HPDE6-E6E7 (cell line): ENCODE measurements around the gene SYNM.
"Not testable (repeated sequence)": the region's sequence is repeated elsewhere in the genome, so short reads cannot be mapped to it uniquely, and the experiment has no call there.

Source experiments
- DNase-seq: peaks from one replicate; pipeline ENCODE4 v3.0.0; 2011; ENCODE audit warnings: missing footprints; ENCODE audit errors: extremely low spot score

The SYNM gene

GRCh38 chr15:99104788-99105513 is at the start of gene SYNM:
Gene SYNM (plus strand): TSS chr15:99105080. CDS start chr15:99105200, 120 bp downstream.
- DNase-seq, result peak; percentile 76

GRCh38 chr15:99055555-99056134 is 49.2 kb upstream of the SYNM start:
- DNase-seq, result no peak

- DNase-seq, result no peak
Measured at GRCh38 chr15:99057020-99057419, 47.9 kb upstream of the SYNM start.

- DNase-seq, result no peak
Measured at GRCh38 chr15:99057697-99058420, 47.0 kb upstream of the SYNM start.

- DNase-seq, result no peak
Measured at GRCh38 chr15:99058421-99058870, 46.4 kb upstream of the SYNM start.

GRCh38 chr15:99059010-99059981 is 45.6 kb upstream of the SYNM start:
- peak; percentile 67 for DNase-seq

- not testable (repeated sequence) for DNase-seq
Measured at GRCh38 chr15:99060186-99060585, 44.7 kb upstream of the SYNM start.

GRCh38 chr15:99062226-99062625 is 42.7 kb upstream of the SYNM start:
- no peak for DNase-seq

GRCh38 chr15:99068186-99068585 is 36.7 kb upstream of the SYNM start:
- no peak for DNase-seq

GRCh38 chr15:99070208-99070607 is 34.7 kb upstream of the SYNM start:
- no peak for DNase-seq

- no peak for DNase-seq
Measured at GRCh38 chr15:99071091-99071680, 33.7 kb upstream of the SYNM start.

GRCh38 chr15:99073008-99073717 is 31.7 kb upstream of the SYNM start:
- no peak for DNase-seq

GRCh38 chr15:99074446-99074845 is 30.4 kb upstream of the SYNM start:
- DNase-seq, result no peak

- DNase-seq, result not testable (repeated sequence)
Measured at GRCh38 chr15:99075059-99075652, 29.7 kb upstream of the SYNM start.

- DNase-seq, result no peak
Measured at GRCh38 chr15:99076109-99076508, 28.8 kb upstream of the SYNM start.

GRCh38 chr15:99076555-99077308 is 28.1 kb upstream of the SYNM start:
- DNase-seq, result peak; percentile 49

- no peak for DNase-seq
Measured at GRCh38 chr15:99082798-99083197, 22.1 kb upstream of the SYNM start.

- DNase-seq, result no peak
Measured at GRCh38 chr15:99084965-99085364, 19.9 kb upstream of the SYNM start.
